ENCODE data around the gene SPAG9.

Gene SPAG9

DNA sequence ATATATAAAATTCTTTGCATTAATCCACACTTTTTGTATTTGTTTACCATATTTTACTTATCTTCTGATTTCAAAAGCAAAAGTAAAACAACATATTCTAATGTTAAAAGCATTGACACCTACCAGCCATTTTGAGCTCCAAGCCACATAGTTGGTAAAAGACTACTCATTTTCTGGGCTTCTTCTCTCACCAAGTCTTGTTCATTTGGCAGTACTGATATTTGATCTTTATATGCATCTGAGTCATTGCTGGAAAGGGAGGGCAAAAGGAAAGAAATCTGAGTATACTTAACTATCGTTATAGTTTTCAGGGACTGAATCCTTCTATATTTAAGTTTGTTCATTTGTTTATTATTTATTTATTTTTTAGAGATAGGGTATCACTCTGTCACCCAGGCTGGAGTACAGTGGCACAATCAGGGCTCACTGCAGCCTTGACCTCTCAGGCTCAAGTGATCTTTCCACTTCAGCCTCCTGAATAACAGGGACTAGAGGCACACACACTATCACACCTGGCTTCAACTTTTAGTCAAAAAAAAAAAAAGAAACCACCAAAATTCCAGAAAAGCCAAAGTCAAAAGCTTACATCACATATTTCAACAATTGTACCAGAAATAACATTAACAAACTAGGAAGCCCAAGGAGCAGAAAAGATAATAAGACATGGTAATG lies 133.5 kb downstream of the SPAG9 start:
- peak; percentile 44 for DNase-seq

DNA sequence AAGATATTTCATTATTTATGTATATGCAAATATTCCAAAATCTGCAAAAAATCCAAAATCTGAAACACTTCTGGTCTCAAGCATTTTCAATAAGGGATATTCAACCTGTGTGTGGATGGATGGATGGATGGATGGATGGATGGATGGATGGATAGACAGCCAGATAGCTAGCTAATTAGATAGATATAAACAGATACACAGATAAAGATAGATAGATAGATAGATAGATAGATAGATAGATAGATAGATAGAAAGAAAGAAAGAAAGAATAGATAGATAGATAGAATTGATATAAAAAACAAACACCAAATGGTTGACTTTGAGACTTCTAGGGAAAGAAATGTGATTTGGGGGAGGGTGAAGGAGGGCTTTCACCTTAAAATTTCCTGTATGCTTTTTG lies 139.4 kb downstream of the SPAG9 start:
- DNase-seq: no peak

DNA sequence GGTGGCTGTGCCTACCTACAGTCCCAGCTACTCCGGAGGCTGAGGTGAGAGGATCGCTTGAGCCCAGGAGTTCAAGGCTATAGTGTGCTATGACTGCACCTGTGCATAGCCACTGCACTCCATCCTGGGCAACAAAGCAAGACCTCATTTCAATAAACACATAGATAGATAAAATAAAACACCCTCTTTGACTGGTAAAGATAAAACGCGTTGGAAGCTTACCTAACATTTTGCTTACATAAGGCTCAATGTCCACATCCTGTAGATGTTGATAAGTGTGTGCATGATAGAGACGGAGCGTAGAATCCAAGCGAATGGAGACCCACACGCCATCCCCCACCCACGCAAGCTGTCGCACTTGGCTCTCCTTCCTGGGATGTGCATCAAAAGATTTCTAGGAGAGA lies 141.1 kb downstream of the SPAG9 start:
- DNase-seq: no peak

- no peak for DNase-seq
These were observed 143.0 kb downstream of the SPAG9 start for GRCh38 chr17:50977487-50978159.

DNA sequence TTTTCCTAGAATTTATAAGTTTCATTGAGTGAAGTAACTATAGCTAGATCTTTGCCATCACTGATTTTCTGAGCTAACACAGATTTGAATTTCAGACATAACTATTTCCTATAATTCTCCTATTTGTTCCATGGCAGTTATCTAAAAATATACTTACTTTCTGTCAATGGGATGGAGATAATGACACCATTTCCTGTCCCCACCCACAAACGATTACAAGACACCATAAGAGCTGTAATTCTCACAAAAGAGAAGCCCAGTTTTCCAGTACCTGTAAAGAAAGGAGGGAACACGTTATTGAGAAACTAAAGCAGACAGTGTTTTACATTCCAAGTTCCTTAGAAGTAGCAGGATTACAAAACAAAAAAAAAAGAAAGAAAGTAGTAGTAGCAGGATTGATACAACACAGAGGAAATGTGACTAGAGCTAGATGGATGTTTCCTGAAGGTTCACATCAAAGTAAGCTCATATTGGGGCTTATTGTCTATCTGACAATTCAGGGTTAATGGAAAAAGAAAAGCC lies 143.7 kb downstream of the SPAG9 start:
- DNase-seq: peak; percentile 8

- DNase-seq: peak; percentile 16
These were observed 146.8 kb downstream of the SPAG9 start for GRCh38 chr17:50973557-50974494.

- DNase-seq: no peak
These were observed 148.1 kb downstream of the SPAG9 start for GRCh38 chr17:50972577-50972976.

GRCh38 chr17:50967795-50968194 lies 152.9 kb downstream of the SPAG9 start:
- DNase-seq: no peak

DNA sequence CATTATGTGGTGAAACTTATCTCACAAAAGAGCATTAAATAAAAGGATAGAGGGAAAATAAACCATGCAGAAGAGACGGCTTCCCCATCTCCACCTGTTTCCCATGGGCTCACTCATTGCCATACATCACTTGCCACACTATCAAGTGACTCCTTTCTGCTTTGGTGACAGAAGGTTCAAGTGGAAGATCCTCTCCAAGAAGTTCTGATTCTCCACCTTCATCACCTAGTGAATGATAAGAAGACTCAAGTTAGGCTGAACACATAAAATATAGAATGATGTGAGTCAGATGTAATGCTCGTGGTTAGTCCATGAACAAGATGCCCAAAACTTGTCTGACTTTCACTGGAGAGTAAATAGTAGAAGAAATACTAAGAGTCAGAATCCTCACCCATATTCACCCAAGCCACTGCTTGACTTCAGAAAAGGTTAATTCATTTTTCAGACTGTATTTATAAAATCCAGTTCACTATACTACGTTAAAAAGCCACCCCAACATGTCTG lies 154.5 kb downstream of the SPAG9 start:
- peak; percentile 30 for DNase-seq

DNA sequence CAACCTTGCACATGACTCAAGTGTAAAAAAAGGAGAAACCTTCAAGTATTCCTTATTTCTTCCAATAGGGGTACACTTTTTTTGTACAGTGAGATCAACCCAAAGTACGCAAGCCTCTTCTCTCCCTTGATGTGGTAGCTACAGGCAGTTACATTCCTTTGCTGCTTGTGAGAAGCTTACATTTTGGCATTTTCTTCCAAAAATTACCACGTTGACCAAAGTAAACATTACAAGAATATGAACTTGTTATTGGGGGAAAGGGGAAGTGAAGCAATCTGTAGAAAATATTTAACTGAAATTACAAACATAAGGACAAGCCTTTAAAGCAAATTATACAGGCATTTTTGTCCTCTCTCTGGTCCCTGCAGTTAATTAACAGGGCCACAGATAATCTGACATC lies 157.5 kb downstream of the SPAG9 start:
- DNase-seq: no peak

GRCh38 chr17:50961282-50962220 lies 159.1 kb downstream of the SPAG9 start:
- no peak for DNase-seq

GRCh38 chr17:50959341-50959740 lies 161.3 kb downstream of the SPAG9 start:
- DNase-seq: no peak

DNA sequence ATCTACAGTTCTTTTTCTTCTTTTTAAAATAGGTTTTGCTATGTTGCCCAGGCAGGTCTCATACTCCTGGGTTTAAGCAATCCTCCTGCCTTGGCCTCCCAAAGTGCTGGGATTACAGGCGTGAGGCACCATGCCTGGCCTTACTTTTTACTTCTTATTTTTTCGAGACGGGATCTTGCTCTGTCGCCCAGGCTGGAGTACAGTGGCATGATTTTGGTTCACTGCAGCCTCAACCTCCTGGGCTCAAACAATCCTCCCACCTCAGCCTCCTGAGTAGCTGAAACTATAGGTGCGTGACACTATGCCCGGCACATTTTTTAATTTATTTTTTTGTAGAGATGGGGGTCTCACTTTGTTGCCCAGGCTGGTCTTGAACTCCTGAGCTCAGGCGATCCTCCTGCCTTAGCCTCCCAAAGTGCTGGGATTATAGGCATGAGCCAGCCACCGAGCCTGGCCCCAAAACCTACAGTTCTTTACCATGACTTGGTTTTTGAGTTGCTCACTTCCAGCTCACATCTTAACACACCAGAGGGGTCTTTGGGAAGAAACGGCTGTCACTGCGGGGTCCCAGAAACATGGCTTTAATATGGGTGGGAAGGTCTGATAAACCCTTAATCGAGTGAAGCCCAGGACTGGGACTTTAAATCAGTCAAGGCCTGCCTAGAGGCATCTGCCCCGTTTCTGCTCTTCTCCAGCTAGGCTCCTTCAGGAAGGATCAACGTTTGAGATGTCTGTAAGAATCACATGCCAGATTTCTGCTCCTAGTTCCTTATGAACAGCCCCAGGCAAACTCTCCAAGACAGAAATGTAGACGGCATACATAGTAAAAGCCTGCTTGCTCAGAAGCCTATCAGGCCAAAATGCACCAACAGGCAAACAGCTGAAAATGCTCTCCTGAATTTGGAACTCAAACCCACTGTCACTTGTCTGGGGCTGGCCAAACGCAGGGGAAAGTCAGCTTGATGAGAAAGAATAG lies 162.8 kb downstream of the SPAG9 start:
- DNase-seq: no peak

DNA sequence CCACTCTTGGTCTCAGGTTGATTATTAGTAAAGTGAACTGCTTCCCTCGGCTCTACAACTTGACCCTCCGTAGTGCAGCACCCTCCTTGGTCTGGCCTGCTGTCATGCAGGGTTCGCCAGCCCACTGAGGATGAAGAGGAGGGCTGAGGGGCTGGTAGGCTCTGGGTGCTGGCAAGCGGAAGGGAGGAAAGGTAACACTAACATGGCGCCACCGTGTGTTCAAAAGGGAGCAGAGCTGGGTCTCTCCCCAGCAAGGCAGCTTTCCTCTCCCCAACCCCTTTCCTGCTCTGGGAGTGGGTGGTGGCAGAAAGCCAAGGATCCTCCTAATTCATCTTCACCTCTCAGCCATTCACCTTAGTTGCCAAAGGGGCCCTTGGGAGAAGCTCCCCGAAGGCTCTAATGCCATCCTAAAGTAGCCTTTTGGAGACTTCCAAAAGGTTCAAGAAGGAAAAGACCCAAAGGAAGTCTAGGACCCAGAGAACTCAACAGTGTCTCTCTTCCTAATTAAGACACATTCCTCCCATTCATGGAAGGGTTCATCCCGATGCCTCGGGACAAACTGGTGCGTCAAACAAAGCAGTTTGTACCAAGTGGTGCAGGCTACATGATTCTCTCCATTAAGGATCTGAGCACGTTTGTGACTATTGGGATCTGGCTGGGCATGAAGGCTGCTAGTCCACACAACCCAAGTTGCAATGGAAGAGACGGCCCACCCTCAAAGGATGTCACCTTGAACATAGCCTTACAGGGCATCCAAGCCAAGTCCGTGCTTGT lies 163.7 kb downstream of the SPAG9 start:
- DNase-seq: peak; percentile 68

GRCh38 chr17:50956409-50956749 lies 164.3 kb downstream of the SPAG9 start:
- no peak for DNase-seq

DNA sequence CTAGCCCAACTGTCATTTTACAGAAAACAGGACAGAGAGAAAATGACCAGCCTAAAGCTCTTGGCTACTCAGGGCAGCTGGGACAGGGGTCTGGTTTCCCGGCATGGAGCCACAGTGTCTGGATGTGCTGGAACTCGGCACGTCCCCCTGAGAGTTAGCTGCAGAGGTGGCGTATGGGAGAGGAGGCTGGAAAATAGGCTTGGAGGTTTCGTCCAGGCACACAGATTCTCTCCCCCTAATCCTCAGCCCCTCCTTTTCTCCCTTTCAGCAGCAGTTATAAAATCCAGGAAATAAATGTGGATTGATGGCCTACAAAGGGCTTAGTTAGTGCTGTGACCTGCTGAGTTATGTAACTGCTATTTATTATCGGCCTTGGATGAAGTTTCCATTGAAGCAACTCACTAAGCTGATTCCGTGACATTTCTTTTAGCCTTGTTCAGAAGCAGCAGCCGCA lies 165.0 kb downstream of the SPAG9 start:
- no peak for DNase-seq

DNA sequence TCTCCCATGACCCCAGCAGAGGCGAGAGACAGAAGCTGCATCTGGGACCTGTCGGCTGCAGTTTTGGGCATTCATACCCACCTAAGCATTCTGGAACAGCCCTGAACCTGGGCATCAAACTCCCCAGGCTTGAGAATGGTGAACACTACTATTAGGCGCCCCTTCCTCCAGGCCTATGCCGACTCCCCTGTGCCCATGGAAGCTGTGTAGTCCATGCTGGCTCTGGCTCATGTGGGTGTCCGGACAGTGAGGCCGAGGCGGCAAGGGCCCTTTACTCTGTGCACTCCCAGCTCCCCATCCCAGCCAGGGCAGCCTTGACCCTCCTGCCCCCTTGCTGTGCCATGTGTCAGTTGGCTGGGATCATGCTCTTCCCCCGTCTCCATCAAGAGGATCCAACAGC lies 165.5 kb downstream of the SPAG9 start:
- no peak for DNase-seq

GRCh38 chr17:50954641-50955121 lies 166.0 kb downstream of the SPAG9 start:
- no peak for DNase-seq

DNA sequence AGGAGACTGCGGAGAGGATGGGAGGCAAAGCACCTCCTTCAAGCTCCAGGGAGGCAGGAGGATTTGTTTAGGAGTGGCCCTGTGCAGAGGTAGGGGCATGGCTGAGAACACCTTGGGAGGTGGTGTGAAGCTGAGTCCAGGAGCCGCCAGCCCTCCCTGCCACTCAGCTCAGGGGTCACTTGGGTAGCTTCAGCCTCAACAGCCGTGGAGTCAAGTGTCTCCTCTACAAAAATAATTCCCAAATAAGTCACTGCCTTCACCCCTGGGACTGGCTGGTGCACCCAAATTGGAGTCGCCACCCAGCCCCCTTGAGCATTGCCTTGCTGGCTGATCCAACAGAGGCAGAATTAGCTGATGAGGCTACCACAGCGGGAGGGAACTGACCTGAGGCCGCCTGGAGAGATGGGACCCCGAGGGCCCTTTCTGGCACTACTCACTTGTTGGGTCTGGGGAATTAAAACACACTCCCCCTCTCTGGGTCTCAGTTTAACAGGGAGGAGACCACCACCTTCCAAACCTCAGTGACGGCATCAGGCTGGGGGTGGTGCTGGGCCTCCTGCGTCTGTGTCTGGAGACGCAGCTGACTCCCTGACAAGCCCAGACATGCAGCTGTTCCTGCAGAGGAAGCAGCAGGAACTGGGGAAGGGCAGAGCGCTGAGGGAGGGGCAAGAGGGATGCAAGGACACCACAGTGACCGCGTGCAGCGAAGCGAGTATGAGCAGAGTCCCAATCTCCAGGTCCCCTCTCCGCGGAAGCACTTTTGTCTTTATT lies 166.7 kb downstream of the SPAG9 start:
- DNase-seq: no peak
